K562 (cell line): ENCODE measurements around the gene TMEM53.

Source experiments
- EZH2 ChIP-seq: IDR thresholded peaks from 2 replicates; pipeline ENCODE4 v1.6.1; 2012; ENCODE audit warnings: low read depth, mild to moderate bottlenecking, inconsistent platforms, low read length, borderline replicate concordance
- TAF1 ChIP-seq: IDR thresholded peaks from 2 replicates; pipeline ENCODE4 v1.6.1; 2011; ENCODE audit warnings: mild to moderate bottlenecking, low read length, moderate library complexity; ENCODE audit not compliant: insufficient read depth, control insufficient read depth, severe bottlenecking; ENCODE audit errors: extremely low read depth

DNA sequence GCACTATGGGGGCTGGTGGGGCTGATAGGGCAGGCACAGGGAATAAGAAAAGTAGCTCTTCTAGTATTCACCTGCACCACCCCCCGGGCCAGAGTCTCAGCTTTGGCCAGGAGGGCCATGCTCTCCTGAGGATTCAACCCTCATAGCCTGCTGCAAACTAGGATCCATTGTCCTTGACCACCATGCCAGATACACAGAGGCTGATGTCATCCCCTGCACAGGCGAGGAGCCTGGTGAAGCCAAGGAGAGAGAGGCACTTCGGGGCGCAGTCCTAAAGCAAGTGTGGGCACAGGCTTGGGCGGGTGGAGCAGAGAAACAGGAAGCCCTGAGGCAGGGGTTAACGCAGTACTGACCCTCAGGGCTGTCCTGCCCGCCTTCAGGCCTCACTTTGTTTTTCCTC lies 29.5 kb downstream of the TMEM53 start:
- TF ChIP-seq TAF1: no peak
- no peak for TF ChIP-seq EZH2
